Measurements from ENCODE around the gene MFSD12.

Gene MFSD12

GRCh38 chr19:3496392-3497273, 60.8 kb downstream of the MFSD12 start:
- DNase-seq (ENCODE audit: low read depth), result no peak
- H3K4me3 ChIP-seq (ENCODE audit: low read length), result no peak overlapping the region
- TF ChIP-seq CTCF (conservative IDR thresholded peaks at IDR 0.05; ENCODE audit: low read depth, low read length), result no peak

- no peak for DNase-seq (ENCODE audit: low read depth)
- no peak for TF ChIP-seq CTCF (conservative IDR thresholded peaks at IDR 0.05; ENCODE audit: low read depth, low read length)
- no peak overlapping the region for H3K4me3 ChIP-seq (ENCODE audit: low read length)
These were observed 62.8 kb downstream of the MFSD12 start for GRCh38 chr19:3494559-3494958.

All from retinal pigment epithelial cell (primary cell).